NB4 (cell line): ENCODE measurements around the gene AUTS2.

ENCODE experiments used
- DNase-seq: peaks from one replicate; pipeline ENCODE4 v3.0.0; 2010; ENCODE audit warnings: low read depth
- H3K4me3 ChIP-seq: one replicate; pipeline ENCODE4 v1.5.1; 2011; ENCODE audit warnings: mild to moderate bottlenecking, low read depth, low read length, moderate library complexity
- CTCF ChIP-seq: IDR thresholded peaks from one replicate; pipeline ENCODE4 v1.5.1; 2012; ENCODE audit warnings: low read depth, low read length
- MAX ChIP-seq: IDR thresholded peaks from 2 replicates; pipeline ENCODE4 v1.6.1; 2011; ENCODE audit warnings: low read depth, low read length
- MYC ChIP-seq: IDR thresholded peaks from 2 replicates; pipeline ENCODE4 v1.6.1; 2011; ENCODE audit warnings: low read depth, low read length
- POLR2A ChIP-seq: IDR thresholded peaks from 2 replicates; pipeline ENCODE4 v1.6.1; 2011; ENCODE audit warnings: mild to moderate bottlenecking; ENCODE audit not compliant: insufficient read length; ENCODE audit errors: extremely low read depth

The AUTS2 gene

GRCh38 chr7:70833726-70834125, 1235.5 kb downstream of the AUTS2 start:
- DNase-seq, result no peak
- TF ChIP-seq MAX (no peak), CTCF (no peak), MYC (no peak), POLR2A (no peak)
- H3K4me3 ChIP-seq, result no peak overlapping the region

GRCh38 chr7:70834424-70834823, 1236.1 kb downstream of the AUTS2 start:
- no peak for DNase-seq
- TF ChIP-seq MAX (no peak), POLR2A (no peak)
- no peak overlapping the region for H3K4me3 ChIP-seq

- TF ChIP-seq MAX (no peak), CTCF (no peak), MYC (no peak), POLR2A (no peak)
- H3K4me3 ChIP-seq, result no peak overlapping the region
- no peak for DNase-seq
These were observed 1237.4 kb downstream of the AUTS2 start for GRCh38 chr7:70835658-70836057.

- TF ChIP-seq CTCF (no peak), MYC (no peak), POLR2A (no peak), MAX (no peak)
- no peak overlapping the region for H3K4me3 ChIP-seq
- no peak for DNase-seq
These were observed 1238.0 kb downstream of the AUTS2 start for GRCh38 chr7:70836279-70836678.

- H3K4me3 ChIP-seq, result no peak overlapping the region
- TF ChIP-seq MAX (no peak), POLR2A (no peak), CTCF (no peak), MYC (no peak)
- no peak for DNase-seq
These were observed 1238.7 kb downstream of the AUTS2 start for GRCh38 chr7:70836946-70837345.

GRCh38 chr7:70837589-70837988, 1239.3 kb downstream of the AUTS2 start:
- H3K4me3 ChIP-seq, result no peak overlapping the region
- DNase-seq, result no peak
- TF ChIP-seq CTCF (no peak), POLR2A (no peak), MYC (no peak), MAX (no peak)
